Neutrophil (primary cell): Measurements from ENCODE around the gene RGS11.

ENCODE experiments used
- H3K27ac ChIP-seq: fragments of 200-600 bp; sonication (generic); 2 replicates; pipeline ENCODE4 v1.5.1; 2016; ENCODE audit warnings: mild to moderate bottlenecking, moderate library complexity
- H3K27me3 ChIP-seq: fragments of 200-600 bp; sonication (generic); 2 replicates; pipeline ENCODE4 v1.6.0; 2016; ENCODE audit warnings: mild to moderate bottlenecking
- H3K36me3 ChIP-seq: fragments of 200-600 bp; sonication (generic); 2 replicates; pipeline ENCODE4 v1.5.1; 2017
- H3K4me1 ChIP-seq, 2 experiments: fragments of 200-600 bp in 1 of 2; sonication (generic) in 1 of 2; 1 replicate in 1 of 2; 2 replicates in 1 of 2; pipeline versions ENCODE4 v1.5.1 to v1.6.1; 2013 to 2016; ENCODE audit warnings: low read depth in 1 of 2, low read length in 1 of 2, mild to moderate bottlenecking in 1 of 2, moderate library complexity in 1 of 2; ENCODE audit not compliant: control insufficient read depth in 1 of 2, insufficient read depth in 1 of 2
- H3K4me3 ChIP-seq, 2 experiments: fragments of 200-600 bp in 1 of 2; sonication (generic) in 1 of 2; 1 replicate in 1 of 2; 2 replicates in 1 of 2; pipeline ENCODE4 v1.5.1; 2013 to 2016; ENCODE audit warnings: low read depth in 1 of 2, low read length in 1 of 2, mild to moderate bottlenecking in 1 of 2, moderate library complexity in 1 of 2
- H3K9me3 ChIP-seq: fragments of 200-600 bp; sonication (generic); 2 replicates; pipeline ENCODE4 v1.5.1; 2016
- TF ChIP-seq, protein P1 (sequence below): fragments of 200-600 bp; sonication (generic); IDR thresholded peaks from 2 replicates; pipeline ENCODE4 v1.5.1; 2016; ENCODE audit warnings: antibody characterized with exemption

RGS11 gene

DNA sequence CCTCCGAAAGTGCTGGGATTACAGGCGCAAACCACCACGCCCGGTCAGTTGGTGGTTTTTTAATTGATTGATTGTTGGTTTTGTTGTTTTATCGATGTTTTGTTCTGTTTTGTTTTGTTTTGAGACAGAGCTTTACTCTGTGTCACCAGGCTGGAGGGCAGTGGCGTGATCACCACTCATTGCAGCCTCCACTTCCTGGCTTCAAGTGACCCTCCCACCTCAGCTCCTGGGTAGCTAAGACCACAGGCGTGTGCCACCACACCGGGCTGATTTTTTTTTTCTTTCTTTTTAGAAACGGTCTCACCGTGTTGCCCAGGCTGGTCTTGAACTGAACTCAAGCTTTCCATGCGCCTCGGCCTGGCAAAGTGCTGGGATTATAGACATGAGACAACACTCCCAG lies 28.7 kb downstream of the RGS11 start:
- no peaks in the 10 kb centered on the region for H3K27me3 ChIP-seq
- H3K4me3 ChIP-seq: no peak overlapping the region
- H3K4me1 ChIP-seq: peaks cover 19 to 30% of the 10 kb centered on the region in 2 experiments
- no peak overlapping the region for H3K27ac ChIP-seq
- TF ChIP-seq, protein P1, sequence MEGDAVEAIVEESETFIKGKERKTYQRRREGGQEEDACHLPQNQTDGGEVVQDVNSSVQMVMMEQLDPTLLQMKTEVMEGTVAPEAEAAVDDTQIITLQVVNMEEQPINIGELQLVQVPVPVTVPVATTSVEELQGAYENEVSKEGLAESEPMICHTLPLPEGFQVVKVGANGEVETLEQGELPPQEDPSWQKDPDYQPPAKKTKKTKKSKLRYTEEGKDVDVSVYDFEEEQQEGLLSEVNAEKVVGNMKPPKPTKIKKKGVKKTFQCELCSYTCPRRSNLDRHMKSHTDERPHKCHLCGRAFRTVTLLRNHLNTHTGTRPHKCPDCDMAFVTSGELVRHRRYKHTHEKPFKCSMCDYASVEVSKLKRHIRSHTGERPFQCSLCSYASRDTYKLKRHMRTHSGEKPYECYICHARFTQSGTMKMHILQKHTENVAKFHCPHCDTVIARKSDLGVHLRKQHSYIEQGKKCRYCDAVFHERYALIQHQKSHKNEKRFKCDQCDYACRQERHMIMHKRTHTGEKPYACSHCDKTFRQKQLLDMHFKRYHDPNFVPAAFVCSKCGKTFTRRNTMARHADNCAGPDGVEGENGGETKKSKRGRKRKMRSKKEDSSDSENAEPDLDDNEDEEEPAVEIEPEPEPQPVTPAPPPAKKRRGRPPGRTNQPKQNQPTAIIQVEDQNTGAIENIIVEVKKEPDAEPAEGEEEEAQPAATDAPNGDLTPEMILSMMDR: no peak
- H3K9me3 ChIP-seq: no peaks in the 10 kb centered on the region
- no peaks in the 10 kb centered on the region for H3K36me3 ChIP-seq

- no peaks in the 10 kb centered on the region for H3K9me3 ChIP-seq
- H3K27me3 ChIP-seq: no peaks in the 10 kb centered on the region
- peaks cover 14 to 30% of the 10 kb centered on the region in 2 experiments for H3K4me1 ChIP-seq
- TF ChIP-seq, protein P1: no peak
- no peak overlapping the region for H3K4me3 ChIP-seq
- H3K27ac ChIP-seq: peak overlapping the region; percentile 60
- no peaks in the 10 kb centered on the region for H3K36me3 ChIP-seq
Observed at GRCh38 chr16:245105-245504, 30.6 kb downstream of the RGS11 start.

DNA sequence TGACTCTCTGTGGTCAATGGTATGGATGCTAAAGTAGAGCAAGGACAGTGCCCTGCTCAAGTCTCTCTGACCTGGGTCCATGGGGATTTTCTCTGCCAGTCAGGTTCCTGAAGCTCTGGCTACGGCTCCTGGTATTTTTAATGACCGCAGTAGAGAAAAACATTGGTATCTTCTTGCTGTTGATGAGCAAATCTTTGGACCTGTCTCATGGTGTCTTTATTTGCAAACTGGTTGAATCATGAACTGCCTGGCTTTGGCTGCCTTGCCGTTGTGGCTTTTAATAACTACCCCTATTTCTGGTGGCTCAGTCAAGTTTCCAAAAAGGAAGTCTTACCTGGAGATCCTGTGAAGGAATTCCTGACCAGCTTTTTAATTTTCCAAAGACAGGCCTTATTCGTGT lies 32.4 kb downstream of the RGS11 start:
- Histone ChIP-seq H3K27ac (no peak overlapping the region), H3K27me3 (no peaks in the 10 kb centered on the region), H3K9me3 (no peaks in the 10 kb centered on the region), H3K4me3 (no peak overlapping the region), H3K36me3 (no peaks in the 10 kb centered on the region), H3K4me1 (peaks cover 14 to 30% of the 10 kb centered on the region in 2 experiments)
- TF ChIP-seq, protein P1: no peak

DNA sequence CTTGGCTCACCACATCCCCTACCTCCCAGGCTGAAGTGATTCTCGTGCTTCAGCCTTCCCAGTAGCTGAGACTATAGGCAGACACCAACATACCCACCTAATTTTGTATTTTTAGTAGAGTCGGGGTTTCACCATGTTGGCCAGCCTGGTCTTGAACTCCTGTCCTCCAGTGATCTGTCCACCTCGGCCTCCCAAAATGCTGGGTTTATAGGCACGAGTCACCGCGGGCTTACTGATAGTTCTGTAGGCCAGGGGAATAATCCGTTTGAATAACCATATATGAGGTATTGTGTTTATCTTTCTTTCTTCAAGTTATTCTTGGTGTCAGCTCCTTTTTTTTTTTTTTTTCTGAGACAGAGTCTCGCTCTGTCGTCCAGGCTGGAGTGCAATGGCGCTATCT lies 33.5 kb downstream of the RGS11 start:
- Histone ChIP-seq H3K9me3 (no peaks in the 10 kb centered on the region), H3K36me3 (no peaks in the 10 kb centered on the region), H3K27ac (peak overlapping the region; percentile 39), H3K27me3 (no peaks in the 10 kb centered on the region), H3K4me3 (no peak overlapping the region), H3K4me1 (peaks cover 14 to 30% of the 10 kb centered on the region in 2 experiments)
- TF ChIP-seq, protein P1: no peak

DNA sequence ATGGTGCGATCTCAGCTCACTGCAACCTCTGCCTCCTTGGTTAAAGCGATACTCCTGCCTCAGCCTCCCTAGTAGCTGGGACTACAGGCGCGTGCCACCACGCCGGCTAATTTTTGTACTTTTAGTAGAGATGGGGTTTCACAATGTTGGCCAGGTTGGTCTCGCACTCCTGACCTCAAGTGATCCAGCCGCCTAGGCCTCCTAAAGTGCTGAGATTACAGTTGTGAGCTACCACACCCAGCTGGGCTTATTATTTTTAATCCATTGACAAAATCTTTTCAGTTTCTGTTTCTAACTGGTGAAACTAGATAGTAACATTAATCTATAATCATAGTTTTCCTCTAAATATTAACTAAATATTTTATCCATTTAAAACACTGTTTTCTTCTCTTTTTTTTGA lies 35.2 kb downstream of the RGS11 start:
- TF ChIP-seq, protein P1: no peak
- H3K9me3 ChIP-seq: no peaks in the 10 kb centered on the region
- H3K4me1 ChIP-seq: peaks cover 17 to 32% of the 10 kb centered on the region in 2 experiments
- H3K27me3 ChIP-seq: no peaks in the 10 kb centered on the region
- no peak overlapping the region for H3K27ac ChIP-seq
- no peak overlapping the region for H3K4me3 ChIP-seq
- no peaks in the 10 kb centered on the region for H3K36me3 ChIP-seq

- Histone ChIP-seq H3K4me1 (peaks cover 18 to 32% of the 10 kb centered on the region in 2 experiments), H3K9me3 (no peaks in the 10 kb centered on the region), H3K36me3 (no peaks in the 10 kb centered on the region), H3K4me3 (no peak overlapping the region), H3K27me3 (no peaks in the 10 kb centered on the region), H3K27ac (peak overlapping the region; percentile 17)
- TF ChIP-seq, protein P1: no peak
Observed at GRCh38 chr16:239948-240277, 35.8 kb downstream of the RGS11 start.
